GM23338 (cell line): Measurements from ENCODE around the gene RASSF7. TPM values are rescaled to one million over a fixed set of nuclear protein-coding genes. Genes with fewer than 3 reads are reported as not detected.

Experiments used
- ATAC-seq: fragments of 200-7000 bp; cut with Tn5 transposase; 3 replicates; pipeline ENCODE4 v1.9.1; 2020
- DNase-seq: peaks from one replicate; pipeline ENCODE4 v3.0.0-alpha.2; 2015; ENCODE audit warnings: low spot score
- H2AFZ ChIP-seq: fragments of 200-600 bp; sonication (generic); 2 replicates; pipeline ENCODE4 v1.8.0; 2016; ENCODE audit warnings: antibody characterized with exemption, mild to moderate bottlenecking, moderate library complexity
- H3F3A ChIP-seq: fragments of 200-600 bp; sonication (generic); replicated peaks from 2 replicates; pipeline ENCODE4 v1.8.0; 2017; ENCODE audit warnings: antibody characterized with exemption, mixed run types, low read depth
- H3K27ac ChIP-seq: fragments of 200-600 bp; sonication (generic); 2 replicates; pipeline ENCODE4 v1.6.1; 2016; ENCODE audit warnings: low read depth
- H3K27me3 ChIP-seq: fragments of 200-600 bp; sonication (generic); 2 replicates; pipeline ENCODE4 v1.8.0; 2016; ENCODE audit warnings: mild to moderate bottlenecking, mixed run types, moderate library complexity; ENCODE audit not compliant: insufficient read depth
- H3K36me3 ChIP-seq: fragments of 200-600 bp; sonication (generic); 2 replicates; pipeline ENCODE4 v1.8.0; 2016; ENCODE audit warnings: mild to moderate bottlenecking; ENCODE audit not compliant: insufficient read depth
- H3K4me1 ChIP-seq: fragments of 200-600 bp; sonication (generic); 2 replicates; pipeline ENCODE4 v1.8.0; 2016; ENCODE audit warnings: mild to moderate bottlenecking, moderate library complexity; ENCODE audit not compliant: insufficient read depth
- H3K4me2 ChIP-seq: fragments of 200-600 bp; sonication (generic); 2 replicates; pipeline ENCODE4 v1.7.1; 2017; ENCODE audit warnings: mixed run types
- H3K4me3 ChIP-seq: fragments of 200-600 bp; sonication (generic); 2 replicates; pipeline ENCODE4 v1.6.1; 2016; ENCODE audit warnings: mixed run types
- H3K79me2 ChIP-seq: fragments of 200-600 bp; sonication (generic); replicated peaks from 2 replicates; pipeline ENCODE4 v1.8.0; 2017; ENCODE audit warnings: mild to moderate bottlenecking; ENCODE audit not compliant: insufficient read depth
- H3K9me2 ChIP-seq: fragments of 200-600 bp; sonication (generic); 2 replicates; pipeline ENCODE4 v1.8.0; 2017; ENCODE audit not compliant: insufficient read depth
- H4K20me1 ChIP-seq: fragments of 200-600 bp; sonication (generic); replicated peaks from 2 replicates; pipeline ENCODE4 v1.8.0; 2017; ENCODE audit warnings: mild to moderate bottlenecking; ENCODE audit not compliant: insufficient read depth
- H3K27ac Mint-ChIP-seq: 2 replicates; pipeline ENCODE4 v1.8.0; 2020; ENCODE audit warnings: inconsistent platforms, mild to moderate bottlenecking, moderate library complexity, mixed read lengths
- H3K27me3 Mint-ChIP-seq: 3 replicates; pipeline ENCODE4 v1.8.0; 2022; ENCODE audit warnings: low read depth, mild to moderate bottlenecking, moderate library complexity, mixed read lengths, inconsistent platforms; ENCODE audit not compliant: insufficient read depth, poor library complexity
- H3K36me3 Mint-ChIP-seq: 3 replicates; pipeline ENCODE4 v1.8.0; 2021; ENCODE audit warnings: low read depth, mild to moderate bottlenecking, inconsistent platforms, moderate library complexity, mixed read lengths
- H3K4me1 Mint-ChIP-seq: 3 replicates; pipeline ENCODE4 v1.8.0; 2020; ENCODE audit warnings: mild to moderate bottlenecking, inconsistent platforms, mixed read lengths
- H3K4me3 Mint-ChIP-seq: 3 replicates; pipeline ENCODE4 v1.8.0; 2021; ENCODE audit warnings: moderate library complexity, mild to moderate bottlenecking, inconsistent platforms, mixed read lengths
- H3K9me3 Mint-ChIP-seq: 3 replicates; pipeline ENCODE4 v1.8.0; 2020; ENCODE audit warnings: moderate library complexity, mild to moderate bottlenecking, inconsistent platforms, mixed read lengths
- CTCF ChIP-seq, 2 experiments: fragments of 200-600 bp in 1 of 2; sonication (generic) in 1 of 2; conservative IDR thresholded peaks; 2 replicates each; pipeline versions ENCODE4 v1.5.1 to v1.6.1; 2016 to 2017; ENCODE audit warnings: antibody characterized with exemption in 2 of 2, low read depth in 2 of 2, mild to moderate bottlenecking in 2 of 2, moderate library complexity in 1 of 2
- EZH2phosphoT487 ChIP-seq: fragments of 200-600 bp; sonication (generic); IDR thresholded peaks from one replicate; pipeline ENCODE4 v1.8.1; 2018; ENCODE audit warnings: antibody characterized with exemption; ENCODE audit not compliant: unreplicated experiment
- JUNB ChIP-seq: IDR thresholded peaks from one replicate; pipeline ENCODE4 v1.6.1; 2016; ENCODE audit warnings: antibody characterized with exemption; ENCODE audit not compliant: unreplicated experiment
- NANOG ChIP-seq: IDR thresholded peaks from 2 replicates; pipeline ENCODE4 v1.6.1; 2016; ENCODE audit warnings: antibody characterized with exemption, borderline replicate concordance
- POLR2AphosphoS5 ChIP-seq: IDR thresholded peaks from 2 replicates; pipeline ENCODE4 v1.6.1; 2016; ENCODE audit warnings: antibody characterized with exemption, low read depth
- REST ChIP-seq: IDR thresholded peaks from one replicate; pipeline ENCODE4 v1.6.1; 2018; ENCODE audit warnings: antibody characterized with exemption; ENCODE audit not compliant: unreplicated experiment
- STAT1 ChIP-seq: IDR thresholded peaks from one replicate; pipeline ENCODE4 v1.6.1; 2016; ENCODE audit warnings: antibody characterized with exemption; ENCODE audit not compliant: unreplicated experiment
- ZNF114 ChIP-seq: fragments of 250-450 bp; sonication (Bioruptor Pico); IDR thresholded peaks from 2 replicates; pipeline ENCODE4 v1.5.0; 2020; ENCODE audit warnings: mild to moderate bottlenecking, moderate library complexity
- polyA plus RNA-seq: library from polyadenylated mRNA; unstranded; fragments of >200 nt; fragmentation: Nextera tagmentation; extraction: Ambion mirVana; gene quantifications from 2 replicates; pipeline ENCODE4 v1.2.1, GENCODE V29; 2016
- total RNA-seq: library from RNA; depleted of rRNA; stranded (reverse); fragments of >200 nt; shearing (Covaris generic); gene quantifications from 2 replicates; pipeline ENCODE4 v1.2.3, GENCODE V29; 2014

Gene RASSF7
- total and polyA plus RNA-seq, 2 experiments from 2014 or later, result 39.6 to 64.8 TPM

- TF ChIP-seq CTCF (conservative IDR thresholded peaks at IDR 0.05; ENCODE audit: low read depth in 2 of 2), result no peak
- no peak for TF ChIP-seq ZNF114
- no peak for TF ChIP-seq REST
- TF ChIP-seq STAT1, result no peak
- no peak for TF ChIP-seq NANOG
- TF ChIP-seq POLR2AphosphoS5, result no peak
- TF ChIP-seq JUNB, result no peak
Measured at GRCh38 chr11:528166-528814, 32.5 kb upstream of the RASSF7 start (continued).

GRCh38 chr11:528815-529727 is 31.7 kb upstream of the RASSF7 start:
- Histone ChIP-seq H3K27ac (no peak overlapping the region), H2AFZ (no peak overlapping the region)
- ATAC-seq, result no peak

More at GRCh38 chr11:528815-529727, 31.7 kb upstream of the RASSF7 start:
- no peaks in the 10 kb centered on the region for H3K36me3 ChIP-seq
- H3K4me2 ChIP-seq, result no peak overlapping the region
- H3F3A ChIP-seq, result no peaks in the 10 kb centered on the region
- no peaks in the 10 kb centered on the region for H3K4me1 ChIP-seq
- H3K9me2 ChIP-seq, result 0 out of 2 replicates have a peak, but pooled peaks cover 3% of the 10 kb centered on the region
- H3K36me3 Mint-ChIP-seq, result peaks cover 10% of the 10 kb centered on the region
- no peak overlapping the region for H3K4me3 Mint-ChIP-seq
- no peak for DNase-seq
- H3K27ac Mint-ChIP-seq, result no peak overlapping the region
- no peaks in the 10 kb centered on the region for H3K79me2 ChIP-seq
- H3K4me3 ChIP-seq, result no peak overlapping the region
- H4K20me1 ChIP-seq, result no peaks in the 10 kb centered on the region
- TF ChIP-seq EZH2phosphoT487 (no peak), STAT1 (no peak), POLR2AphosphoS5 (no peak), JUNB (no peak)
- H3K9me3 Mint-ChIP-seq, result peaks cover 3% of the 10 kb centered on the region; the same call in 2 of the 3 replicates
- H3K27me3 ChIP-seq, result no peaks in the 10 kb centered on the region
- H3K27me3 Mint-ChIP-seq, result peaks cover 11% of the 10 kb centered on the region
- no peaks in the 10 kb centered on the region for H3K4me1 Mint-ChIP-seq
